GM20000 (cell line): ENCODE results near the gene TRPM5.

Source experiments
- DNase-seq: peaks from one replicate; pipeline ENCODE4 v3.0.0; 2012; ENCODE audit warnings: low spot score
- TF ChIP-seq, protein P1 (sequence below): IDR thresholded peaks from 2 replicates; pipeline ENCODE4 v1.5.1; 2012; ENCODE audit warnings: mild to moderate bottlenecking, control low read depth; ENCODE audit errors: extremely low read depth, missing control alignments

TRPM5 gene

GRCh38 chr11:2467695-2468055, 23.4 kb upstream of the TRPM5 start:
- DNase-seq, result no peak
- TF ChIP-seq, protein P1, sequence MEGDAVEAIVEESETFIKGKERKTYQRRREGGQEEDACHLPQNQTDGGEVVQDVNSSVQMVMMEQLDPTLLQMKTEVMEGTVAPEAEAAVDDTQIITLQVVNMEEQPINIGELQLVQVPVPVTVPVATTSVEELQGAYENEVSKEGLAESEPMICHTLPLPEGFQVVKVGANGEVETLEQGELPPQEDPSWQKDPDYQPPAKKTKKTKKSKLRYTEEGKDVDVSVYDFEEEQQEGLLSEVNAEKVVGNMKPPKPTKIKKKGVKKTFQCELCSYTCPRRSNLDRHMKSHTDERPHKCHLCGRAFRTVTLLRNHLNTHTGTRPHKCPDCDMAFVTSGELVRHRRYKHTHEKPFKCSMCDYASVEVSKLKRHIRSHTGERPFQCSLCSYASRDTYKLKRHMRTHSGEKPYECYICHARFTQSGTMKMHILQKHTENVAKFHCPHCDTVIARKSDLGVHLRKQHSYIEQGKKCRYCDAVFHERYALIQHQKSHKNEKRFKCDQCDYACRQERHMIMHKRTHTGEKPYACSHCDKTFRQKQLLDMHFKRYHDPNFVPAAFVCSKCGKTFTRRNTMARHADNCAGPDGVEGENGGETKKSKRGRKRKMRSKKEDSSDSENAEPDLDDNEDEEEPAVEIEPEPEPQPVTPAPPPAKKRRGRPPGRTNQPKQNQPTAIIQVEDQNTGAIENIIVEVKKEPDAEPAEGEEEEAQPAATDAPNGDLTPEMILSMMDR, result no peak

DNA sequence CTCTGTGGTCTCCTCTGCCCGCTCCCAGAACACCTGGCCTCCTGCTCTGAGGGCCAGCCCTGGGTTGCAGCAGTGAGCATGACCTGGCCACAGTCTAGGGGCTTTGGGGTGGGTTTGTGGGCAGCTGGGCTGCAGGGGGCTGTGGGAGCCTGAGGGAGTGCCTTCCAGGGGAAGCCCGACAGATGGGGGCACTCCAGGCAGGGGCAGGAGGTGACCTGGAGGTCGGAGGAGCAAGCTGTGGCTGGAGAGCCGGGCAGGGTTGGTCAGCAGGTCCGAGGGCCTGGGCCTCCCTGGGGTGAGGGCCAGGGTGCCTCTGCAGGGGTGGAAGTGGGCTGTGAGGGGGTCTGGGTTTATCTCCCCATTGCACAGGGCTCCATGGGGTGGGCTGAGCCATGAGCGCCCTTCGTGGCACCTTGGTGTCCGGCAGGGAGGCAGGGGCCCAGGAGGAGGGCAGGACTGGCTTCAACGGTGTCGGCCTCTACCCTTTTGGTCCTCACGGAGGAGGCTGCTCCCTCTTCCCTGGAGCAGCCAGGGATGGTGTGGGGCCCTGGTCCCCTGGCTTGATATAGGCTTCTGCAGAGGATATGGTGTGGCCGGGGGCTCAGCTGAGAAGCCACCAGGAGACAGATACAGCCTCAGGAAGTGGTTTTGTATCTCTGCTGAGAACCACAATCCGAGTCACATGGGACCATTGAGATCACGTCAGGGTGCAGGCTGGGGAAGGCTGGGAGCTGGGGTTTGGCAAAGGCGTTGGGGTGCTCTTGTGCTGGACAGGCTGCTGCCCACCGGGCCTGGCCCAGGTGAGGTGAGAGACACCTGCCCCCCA, 22.8 kb upstream of the TRPM5 start:
- DNase-seq, result peak; percentile 78
- TF ChIP-seq, protein P1, result no peak

- TF ChIP-seq, protein P1, result no peak
- DNase-seq, result no peak
Measured at GRCh38 chr11:2466069-2466801, 21.9 kb upstream of the TRPM5 start.

- DNase-seq, result no peak
- TF ChIP-seq, protein P1, result no peak
Measured at GRCh38 chr11:2465202-2466068, 21.1 kb upstream of the TRPM5 start.

- DNase-seq, result no peak
- TF ChIP-seq, protein P1, result no peak
Measured at GRCh38 chr11:2464451-2465165, 20.3 kb upstream of the TRPM5 start.

GRCh38 chr11:2463766-2464277, 19.5 kb upstream of the TRPM5 start:
- DNase-seq, result no peak
- TF ChIP-seq, protein P1, result no peak
